Measurements from ENCODE around the gene TBXAS1. TPM values are rescaled to one million over a fixed set of nuclear protein-coding genes. Genes with fewer than 3 reads are reported as not detected.
A peak's percentile ranks its signal among the peaks of the same experiment; 100 is the strongest.

The TBXAS1 gene
- total RNA-seq, 4 donors from 2014 or later, result 9.0 to 22.2 (median 14.6) TPM

- H3K27ac ChIP-seq, result no peak overlapping the region
- DNase-seq, result no peak
- H3K36me3 ChIP-seq, result no peaks in the 10 kb centered on the region
- in situ Hi-C loops (cut with MboI; ENCODE audit: low pct_ligation_motif_present in 1 of 4, low pct_unique_long_range_greater_than_20kb in 1 of 4, low sequenced_read_pairs in 3 of 4) (no loop called here), intact Hi-C loops (cut with DNase I; ENCODE audit: low total_unique reads) (no loop called here)
- peaks cover 0 to 2% (median 0%) of the 10 kb centered on the region in 4 donors for H3K4me1 ChIP-seq
- no peaks in the 10 kb centered on the region for H3K27me3 ChIP-seq
- H3K9me3 ChIP-seq, result no peaks in the 10 kb centered on the region
- WGBS, 2 donors (ENCODE audit: low coverage in 1 of 2), result 80 to 93% methylated on average over 2 to 4 of the region's 4 CpGs
- TF ChIP-seq POLR2AphosphoS5 (IDR thresholded peaks at IDR 0.05) (no peak), EP300 (IDR thresholded peaks at IDR 0.05; ENCODE audit: low read depth) (no peak), POLR2A (IDR thresholded peaks at IDR 0.05) (no peak), CTCF (IDR thresholded peaks at IDR 0.05) (no peak)
- no peak overlapping the region for H3K4me3 ChIP-seq
Measured at GRCh38 chr7:139851770-139852481, 22.9 kb downstream of the TBXAS1 start.

- no peak overlapping the region for H3K4me3 ChIP-seq
- no peak for DNase-seq
- 89 to 100% methylated on average over 1 of the region's 1 CpG for WGBS, 2 donors (ENCODE audit: low coverage in 1 of 2)
- H3K27ac ChIP-seq, result no peak overlapping the region
- H3K4me1 ChIP-seq, result peaks cover 0 to 2% (median 0%) of the 10 kb centered on the region in 4 donors
- in situ Hi-C loops (cut with MboI; ENCODE audit: low pct_ligation_motif_present in 1 of 4, low pct_unique_long_range_greater_than_20kb in 1 of 4, low sequenced_read_pairs in 3 of 4) (no loop called here), intact Hi-C loops (cut with DNase I; ENCODE audit: low total_unique reads) (no loop called here)
- no peaks in the 10 kb centered on the region for H3K27me3 ChIP-seq
- no peaks in the 10 kb centered on the region for H3K36me3 ChIP-seq
- no peaks in the 10 kb centered on the region for H3K9me3 ChIP-seq
- TF ChIP-seq EP300 (IDR thresholded peaks at IDR 0.05; ENCODE audit: low read depth) (no peak), CTCF (IDR thresholded peaks at IDR 0.05) (no peak), POLR2AphosphoS5 (IDR thresholded peaks at IDR 0.05) (no peak), POLR2A (IDR thresholded peaks at IDR 0.05) (no peak)
Measured at GRCh38 chr7:139852482-139852845, 23.4 kb downstream of the TBXAS1 start.

- TF ChIP-seq POLR2A (IDR thresholded peaks at IDR 0.05) (no peak), EP300 (IDR thresholded peaks at IDR 0.05; ENCODE audit: low read depth) (peak; percentile 34), POLR2AphosphoS5 (IDR thresholded peaks at IDR 0.05) (peak in 2 of 3 donors; percentile 57 to 63)
- Histone ChIP-seq H3K4me3 (no peak overlapping the region), H3K36me3 (no peaks in the 10 kb centered on the region), H3K4me1 (peaks cover 0 to 2% (median 0%) of the 10 kb centered on the region in 4 donors), H3K9me3 (no peaks in the 10 kb centered on the region), H3K27ac (peak overlapping the region; percentile 46 to 71 (median 64)), H3K27me3 (no peaks in the 10 kb centered on the region)
- peak; percentile 34 for DNase-seq
- intact Hi-C loops (cut with DNase I; ENCODE audit: low total_unique reads) (no loop called here), in situ Hi-C loops (cut with MboI; ENCODE audit: low pct_ligation_motif_present in 1 of 4, low pct_unique_long_range_greater_than_20kb in 1 of 4, low sequenced_read_pairs in 3 of 4) (no loop called here)
- 75 to 79% methylated on average over 3 to 5 of the region's 5 CpGs for WGBS, 2 donors (ENCODE audit: low coverage in 1 of 2)
Measured at GRCh38 chr7:139853506-139854123, 24.6 kb downstream of the TBXAS1 start.

- H3K27ac ChIP-seq, result peak overlapping the region; percentile 7 to 71 (median 64)
- DNase-seq, result peak; percentile 44
Measured at GRCh38 chr7:139854124-139854511, 25.1 kb downstream of the TBXAS1 start.

More at GRCh38 chr7:139854124-139854511, 25.1 kb downstream of the TBXAS1 start:
- intact Hi-C loops (cut with DNase I; ENCODE audit: low total_unique reads), result no loop called here
- Histone ChIP-seq H3K36me3 (no peaks in the 10 kb centered on the region), H3K4me1 (peaks cover 0 to 2% (median 0%) of the 10 kb centered on the region in 4 donors), H3K4me3 (no peak overlapping the region), H3K27me3 (no peaks in the 10 kb centered on the region), H3K9me3 (no peaks in the 10 kb centered on the region)
- TF ChIP-seq POLR2A (IDR thresholded peaks at IDR 0.05), result no peak
- no peak for TF ChIP-seq CTCF (IDR thresholded peaks at IDR 0.05)
- TF ChIP-seq POLR2AphosphoS5 (IDR thresholded peaks at IDR 0.05), result peak in 1 of 3 donors; percentile 27
- WGBS, 2 donors (ENCODE audit: low coverage in 1 of 2), result 70 to 85% methylated on average over 4 to 5 of the region's 5 CpGs
- in situ Hi-C loops (cut with MboI; ENCODE audit: low pct_ligation_motif_present in 1 of 4, low pct_unique_long_range_greater_than_20kb in 1 of 4, low sequenced_read_pairs in 3 of 4), result no loop called here

Measured in transverse colon (tissue), 4 donors.